SK-N-SH (cell line): Measurements from ENCODE around the gene MYO18B.
A peak's percentile ranks its signal among the peaks of the same experiment; 100 is the strongest.

Source experiments
- CHD2 ChIP-seq: fragments of 150-350 bp; IDR thresholded peaks from 2 replicates; pipeline ENCODE4 v1.6.1; 2018; ENCODE audit warnings: low read length; ENCODE audit not compliant: partially characterized antibody
- ELF1 ChIP-seq: IDR thresholded peaks from 2 replicates; pipeline ENCODE4 v1.4.0; 2012
- EP300 ChIP-seq, 2 experiments: IDR thresholded peaks; 2 replicates each; pipeline versions ENCODE4 v1.4.0 to v1.6.1; 2012; ENCODE audit warnings: borderline replicate concordance in 1 of 2, low read depth in 1 of 2, low read length in 1 of 2
- GABPA ChIP-seq: IDR thresholded peaks from 2 replicates; pipeline ENCODE4 v1.4.0; 2012; ENCODE audit warnings: low read depth, mild to moderate bottlenecking
- IRF3 ChIP-seq: fragments of 150-350 bp; IDR thresholded peaks from 2 replicates; pipeline ENCODE4 v1.6.1; 2016; ENCODE audit warnings: mild to moderate bottlenecking, low read depth, low read length
- POLR2AphosphoS5 ChIP-seq: IDR thresholded peaks from 2 replicates; pipeline ENCODE4 v1.6.1; 2012; ENCODE audit warnings: low read depth, low read length
- REST ChIP-seq: IDR thresholded peaks from 2 replicates; pipeline ENCODE4 v1.6.1; 2012; ENCODE audit warnings: mild to moderate bottlenecking, low read depth, low read length, moderate library complexity
- TCF12 ChIP-seq: IDR thresholded peaks from 2 replicates; pipeline ENCODE4 v1.4.0; 2012
- TF ChIP-seq, protein P1 (sequence below): fragments of 200-600 bp; sonication (generic); IDR thresholded peaks from 2 replicates; pipeline ENCODE4 v1.6.1; 2017; ENCODE audit warnings: antibody characterized with exemption, mild to moderate bottlenecking, moderate library complexity

GRCh38 chr22:25923914-25924313, 181.9 kb downstream of the MYO18B start:
- TF ChIP-seq, protein P1, sequence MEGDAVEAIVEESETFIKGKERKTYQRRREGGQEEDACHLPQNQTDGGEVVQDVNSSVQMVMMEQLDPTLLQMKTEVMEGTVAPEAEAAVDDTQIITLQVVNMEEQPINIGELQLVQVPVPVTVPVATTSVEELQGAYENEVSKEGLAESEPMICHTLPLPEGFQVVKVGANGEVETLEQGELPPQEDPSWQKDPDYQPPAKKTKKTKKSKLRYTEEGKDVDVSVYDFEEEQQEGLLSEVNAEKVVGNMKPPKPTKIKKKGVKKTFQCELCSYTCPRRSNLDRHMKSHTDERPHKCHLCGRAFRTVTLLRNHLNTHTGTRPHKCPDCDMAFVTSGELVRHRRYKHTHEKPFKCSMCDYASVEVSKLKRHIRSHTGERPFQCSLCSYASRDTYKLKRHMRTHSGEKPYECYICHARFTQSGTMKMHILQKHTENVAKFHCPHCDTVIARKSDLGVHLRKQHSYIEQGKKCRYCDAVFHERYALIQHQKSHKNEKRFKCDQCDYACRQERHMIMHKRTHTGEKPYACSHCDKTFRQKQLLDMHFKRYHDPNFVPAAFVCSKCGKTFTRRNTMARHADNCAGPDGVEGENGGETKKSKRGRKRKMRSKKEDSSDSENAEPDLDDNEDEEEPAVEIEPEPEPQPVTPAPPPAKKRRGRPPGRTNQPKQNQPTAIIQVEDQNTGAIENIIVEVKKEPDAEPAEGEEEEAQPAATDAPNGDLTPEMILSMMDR: no peak
- TF ChIP-seq IRF3: no peak
- TF ChIP-seq POLR2AphosphoS5: no peak
- TF ChIP-seq CHD2: peak; percentile 40
- no peak for TF ChIP-seq ELF1
- TF ChIP-seq GABPA: no peak
- peak in 1 of 2 experiments; percentile 49; a peak in 1 of 4 replicates for TF ChIP-seq EP300 (IDR thresholded peaks at IDR 0.05; ENCODE audit: borderline replicate concordance in 1 of 2, low read depth in 1 of 2, low read length in 1 of 2)
- TF ChIP-seq TCF12: 0 out of 2 replicates have a peak, but pooled peaks have one; percentile 5
- no peak for TF ChIP-seq REST
